Measurements from ENCODE around the gene PLEKHD1. TPM values are rescaled to one million over a fixed set of nuclear protein-coding genes. Genes with fewer than 3 reads are reported as not detected.

PLEKHD1 gene
- total and polyA plus RNA-seq, 2 of the 8 experiments (the other 6 are each of a cell fraction or from before 2014, with no cell fraction given), result 0.24 to 0.48 TPM

DNA sequence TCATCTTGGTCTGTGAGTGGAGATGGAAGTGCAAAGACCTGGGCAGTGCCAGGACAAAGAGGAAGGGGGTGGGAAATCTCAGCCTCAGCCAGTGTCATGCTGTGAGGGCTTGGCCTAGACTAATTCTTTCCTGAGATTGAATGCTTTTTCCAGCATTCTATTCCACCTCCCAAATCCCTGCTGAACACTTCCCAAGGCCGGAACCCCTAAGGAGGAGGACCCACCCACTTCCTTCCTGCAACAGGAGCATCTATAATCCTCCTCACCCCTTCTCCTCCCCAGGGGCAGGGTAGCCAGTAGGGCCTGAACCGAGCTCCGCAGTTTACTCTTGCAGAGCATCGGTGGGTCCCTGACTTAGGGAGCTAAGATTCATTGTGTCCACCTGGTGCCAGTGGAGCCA, 3.2 kb downstream of the PLEKHD1 start (continued):
- TF ChIP-seq, protein P1, sequence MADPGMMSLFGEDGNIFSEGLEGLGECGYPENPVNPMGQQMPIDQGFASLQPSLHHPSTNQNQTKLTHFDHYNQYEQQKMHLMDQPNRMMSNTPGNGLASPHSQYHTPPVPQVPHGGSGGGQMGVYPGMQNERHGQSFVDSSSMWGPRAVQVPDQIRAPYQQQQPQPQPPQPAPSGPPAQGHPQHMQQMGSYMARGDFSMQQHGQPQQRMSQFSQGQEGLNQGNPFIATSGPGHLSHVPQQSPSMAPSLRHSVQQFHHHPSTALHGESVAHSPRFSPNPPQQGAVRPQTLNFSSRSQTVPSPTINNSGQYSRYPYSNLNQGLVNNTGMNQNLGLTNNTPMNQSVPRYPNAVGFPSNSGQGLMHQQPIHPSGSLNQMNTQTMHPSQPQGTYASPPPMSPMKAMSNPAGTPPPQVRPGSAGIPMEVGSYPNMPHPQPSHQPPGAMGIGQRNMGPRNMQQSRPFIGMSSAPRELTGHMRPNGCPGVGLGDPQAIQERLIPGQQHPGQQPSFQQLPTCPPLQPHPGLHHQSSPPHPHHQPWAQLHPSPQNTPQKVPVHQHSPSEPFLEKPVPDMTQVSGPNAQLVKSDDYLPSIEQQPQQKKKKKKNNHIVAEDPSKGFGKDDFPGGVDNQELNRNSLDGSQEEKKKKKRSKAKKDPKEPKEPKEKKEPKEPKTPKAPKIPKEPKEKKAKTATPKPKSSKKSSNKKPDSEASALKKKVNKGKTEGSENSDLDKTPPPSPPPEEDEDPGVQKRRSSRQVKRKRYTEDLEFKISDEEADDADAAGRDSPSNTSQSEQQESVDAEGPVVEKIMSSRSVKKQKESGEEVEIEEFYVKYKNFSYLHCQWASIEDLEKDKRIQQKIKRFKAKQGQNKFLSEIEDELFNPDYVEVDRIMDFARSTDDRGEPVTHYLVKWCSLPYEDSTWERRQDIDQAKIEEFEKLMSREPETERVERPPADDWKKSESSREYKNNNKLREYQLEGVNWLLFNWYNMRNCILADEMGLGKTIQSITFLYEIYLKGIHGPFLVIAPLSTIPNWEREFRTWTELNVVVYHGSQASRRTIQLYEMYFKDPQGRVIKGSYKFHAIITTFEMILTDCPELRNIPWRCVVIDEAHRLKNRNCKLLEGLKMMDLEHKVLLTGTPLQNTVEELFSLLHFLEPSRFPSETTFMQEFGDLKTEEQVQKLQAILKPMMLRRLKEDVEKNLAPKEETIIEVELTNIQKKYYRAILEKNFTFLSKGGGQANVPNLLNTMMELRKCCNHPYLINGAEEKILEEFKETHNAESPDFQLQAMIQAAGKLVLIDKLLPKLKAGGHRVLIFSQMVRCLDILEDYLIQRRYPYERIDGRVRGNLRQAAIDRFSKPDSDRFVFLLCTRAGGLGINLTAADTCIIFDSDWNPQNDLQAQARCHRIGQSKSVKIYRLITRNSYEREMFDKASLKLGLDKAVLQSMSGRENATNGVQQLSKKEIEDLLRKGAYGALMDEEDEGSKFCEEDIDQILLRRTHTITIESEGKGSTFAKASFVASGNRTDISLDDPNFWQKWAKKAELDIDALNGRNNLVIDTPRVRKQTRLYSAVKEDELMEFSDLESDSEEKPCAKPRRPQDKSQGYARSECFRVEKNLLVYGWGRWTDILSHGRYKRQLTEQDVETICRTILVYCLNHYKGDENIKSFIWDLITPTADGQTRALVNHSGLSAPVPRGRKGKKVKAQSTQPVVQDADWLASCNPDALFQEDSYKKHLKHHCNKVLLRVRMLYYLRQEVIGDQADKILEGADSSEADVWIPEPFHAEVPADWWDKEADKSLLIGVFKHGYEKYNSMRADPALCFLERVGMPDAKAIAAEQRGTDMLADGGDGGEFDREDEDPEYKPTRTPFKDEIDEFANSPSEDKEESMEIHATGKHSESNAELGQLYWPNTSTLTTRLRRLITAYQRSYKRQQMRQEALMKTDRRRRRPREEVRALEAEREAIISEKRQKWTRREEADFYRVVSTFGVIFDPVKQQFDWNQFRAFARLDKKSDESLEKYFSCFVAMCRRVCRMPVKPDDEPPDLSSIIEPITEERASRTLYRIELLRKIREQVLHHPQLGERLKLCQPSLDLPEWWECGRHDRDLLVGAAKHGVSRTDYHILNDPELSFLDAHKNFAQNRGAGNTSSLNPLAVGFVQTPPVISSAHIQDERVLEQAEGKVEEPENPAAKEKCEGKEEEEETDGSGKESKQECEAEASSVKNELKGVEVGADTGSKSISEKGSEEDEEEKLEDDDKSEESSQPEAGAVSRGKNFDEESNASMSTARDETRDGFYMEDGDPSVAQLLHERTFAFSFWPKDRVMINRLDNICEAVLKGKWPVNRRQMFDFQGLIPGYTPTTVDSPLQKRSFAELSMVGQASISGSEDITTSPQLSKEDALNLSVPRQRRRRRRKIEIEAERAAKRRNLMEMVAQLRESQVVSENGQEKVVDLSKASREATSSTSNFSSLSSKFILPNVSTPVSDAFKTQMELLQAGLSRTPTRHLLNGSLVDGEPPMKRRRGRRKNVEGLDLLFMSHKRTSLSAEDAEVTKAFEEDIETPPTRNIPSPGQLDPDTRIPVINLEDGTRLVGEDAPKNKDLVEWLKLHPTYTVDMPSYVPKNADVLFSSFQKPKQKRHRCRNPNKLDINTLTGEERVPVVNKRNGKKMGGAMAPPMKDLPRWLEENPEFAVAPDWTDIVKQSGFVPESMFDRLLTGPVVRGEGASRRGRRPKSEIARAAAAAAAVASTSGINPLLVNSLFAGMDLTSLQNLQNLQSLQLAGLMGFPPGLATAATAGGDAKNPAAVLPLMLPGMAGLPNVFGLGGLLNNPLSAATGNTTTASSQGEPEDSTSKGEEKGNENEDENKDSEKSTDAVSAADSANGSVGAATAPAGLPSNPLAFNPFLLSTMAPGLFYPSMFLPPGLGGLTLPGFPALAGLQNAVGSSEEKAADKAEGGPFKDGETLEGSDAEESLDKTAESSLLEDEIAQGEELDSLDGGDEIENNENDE (IDR thresholded peaks at IDR 0.05; ENCODE audit: insufficient replicate concordance, low read length), result no peak
- TF ChIP-seq POLR2AphosphoS5 (IDR thresholded peaks at IDR 0.05; ENCODE audit: low read depth, low read length), result no peak
- TF ChIP-seq MAFK (IDR thresholded peaks at IDR 0.05; ENCODE audit: low read depth, low read length), result no peak
